ENCODE data around the gene EHBP1. TPM values are rescaled to one million over a fixed set of nuclear protein-coding genes. Genes with fewer than 3 reads are reported as not detected.
"Not testable (repeated sequence)": the region's sequence is repeated elsewhere in the genome, so short reads cannot be mapped to it uniquely, and the experiment has no call there.

Gene EHBP1
- total RNA-seq, 4 donors from 2014 or later, result 195 to 367 (median 212) TPM

GRCh38 chr2:62708751-62709150 lies 3.2 kb downstream of the EHBP1 start:
- peaks cover 0 to 12% (median 0%) of the 10 kb centered on the region in 3 donors for H3K36me3 ChIP-seq
- no peak for DNase-seq (ENCODE audit: low spot score in 2 of 2)
- WGBS, 2 donors, result 43 to 51% methylated on average over 1 of the region's 1 CpG
- H3K4me1 ChIP-seq, result peaks cover 0 to 78% (median 12%) of the 10 kb centered on the region in 4 donors
- no peaks in the 10 kb centered on the region for H3K9me3 ChIP-seq
- no peaks in the 10 kb centered on the region for H3K27me3 ChIP-seq
- peak overlapping the region; percentile 84 to 100 (median 93) for H3K4me3 ChIP-seq
- H3K27ac ChIP-seq, result peak overlapping the region in 3 of 4 donors; percentile 90 to 98 (median 97)
- TF ChIP-seq, protein P1, sequence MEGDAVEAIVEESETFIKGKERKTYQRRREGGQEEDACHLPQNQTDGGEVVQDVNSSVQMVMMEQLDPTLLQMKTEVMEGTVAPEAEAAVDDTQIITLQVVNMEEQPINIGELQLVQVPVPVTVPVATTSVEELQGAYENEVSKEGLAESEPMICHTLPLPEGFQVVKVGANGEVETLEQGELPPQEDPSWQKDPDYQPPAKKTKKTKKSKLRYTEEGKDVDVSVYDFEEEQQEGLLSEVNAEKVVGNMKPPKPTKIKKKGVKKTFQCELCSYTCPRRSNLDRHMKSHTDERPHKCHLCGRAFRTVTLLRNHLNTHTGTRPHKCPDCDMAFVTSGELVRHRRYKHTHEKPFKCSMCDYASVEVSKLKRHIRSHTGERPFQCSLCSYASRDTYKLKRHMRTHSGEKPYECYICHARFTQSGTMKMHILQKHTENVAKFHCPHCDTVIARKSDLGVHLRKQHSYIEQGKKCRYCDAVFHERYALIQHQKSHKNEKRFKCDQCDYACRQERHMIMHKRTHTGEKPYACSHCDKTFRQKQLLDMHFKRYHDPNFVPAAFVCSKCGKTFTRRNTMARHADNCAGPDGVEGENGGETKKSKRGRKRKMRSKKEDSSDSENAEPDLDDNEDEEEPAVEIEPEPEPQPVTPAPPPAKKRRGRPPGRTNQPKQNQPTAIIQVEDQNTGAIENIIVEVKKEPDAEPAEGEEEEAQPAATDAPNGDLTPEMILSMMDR (IDR thresholded peaks at IDR 0.05), result no peak

DNA sequence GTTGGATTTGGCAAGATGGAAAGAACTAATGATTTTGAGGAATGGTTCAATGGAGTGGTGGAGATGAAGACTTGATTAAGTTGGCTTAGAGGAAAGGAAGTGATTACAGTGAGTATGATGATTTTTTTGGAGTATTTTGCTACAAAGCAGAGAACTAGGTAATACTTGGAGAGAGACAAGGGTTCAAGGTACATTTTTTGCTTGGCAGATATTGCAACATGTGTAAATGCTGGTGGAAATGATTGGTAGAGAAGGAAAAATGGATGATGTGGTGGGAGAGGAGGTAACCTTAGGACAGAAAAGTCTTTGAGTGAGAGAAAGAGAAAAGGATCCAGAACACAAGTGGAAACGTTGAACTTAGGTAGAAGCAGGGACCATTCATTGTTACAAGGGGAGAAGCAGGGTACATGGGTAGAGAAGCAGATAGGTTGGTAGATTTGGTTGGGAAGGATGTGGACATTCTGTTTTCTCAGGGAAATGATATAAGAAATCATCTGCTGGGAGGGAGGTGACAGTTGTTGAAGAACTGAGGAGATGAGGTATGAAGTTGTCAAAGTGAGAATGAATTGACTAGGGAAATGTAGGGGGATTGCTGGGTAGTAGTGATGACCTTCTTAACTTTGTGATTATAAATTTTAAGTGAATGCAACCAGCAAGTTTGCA lies 6.5 kb downstream of the EHBP1 start:
- 83 to 84% methylated on average over 1 of the region's 1 CpG for WGBS, 2 donors
- Histone ChIP-seq H3K9me3 (no peaks in the 10 kb centered on the region), H3K4me1 (peaks cover 0 to 77% (median 4%) of the 10 kb centered on the region in 4 donors), H3K27me3 (no peaks in the 10 kb centered on the region), H3K27ac (peak overlapping the region in 2 of 4 donors; percentile 26 to 32), H3K4me3 (peak overlapping the region in 1 of 4 donors; percentile 99), H3K36me3 (peaks cover 0 to 27% (median 0%) of the 10 kb centered on the region in 3 donors)
- no peak for DNase-seq (ENCODE audit: low spot score in 2 of 2)
- TF ChIP-seq POLR2A (IDR thresholded peaks at IDR 0.05), result no peak
- TF ChIP-seq, protein P1 (IDR thresholded peaks at IDR 0.05), result no peak
- TF ChIP-seq EP300 (IDR thresholded peaks at IDR 0.05), result no peak

GRCh38 chr2:62713196-62713595 lies 7.7 kb downstream of the EHBP1 start:
- H3K4me3 ChIP-seq; H3K27me3 ChIP-seq; H3K9me3 ChIP-seq; H3K27ac ChIP-seq; DNase-seq (ENCODE audit: low spot score in 2 of 2): not testable (repeated sequence)
- peaks cover 0 to 76% (median 5%) of the 10 kb centered on the region in 4 donors for H3K4me1 ChIP-seq
- 93 to 97% methylated on average over 3 of the region's 3 CpGs for WGBS, 2 donors
- H3K36me3 ChIP-seq, result peaks cover 0 to 27% (median 0%) of the 10 kb centered on the region in 3 donors

- Histone ChIP-seq H3K4me1 (peaks cover 0 to 77% (median 7%) of the 10 kb centered on the region in 4 donors), H3K27me3 (no peaks in the 10 kb centered on the region), H3K4me3 (no peak overlapping the region), H3K36me3 (peaks cover 0 to 26% (median 0%) of the 10 kb centered on the region in 3 donors), H3K9me3 (no peaks in the 10 kb centered on the region), H3K27ac (no peak overlapping the region)
- TF ChIP-seq EP300 (IDR thresholded peaks at IDR 0.05), result no peak
- TF ChIP-seq, protein P1 (IDR thresholded peaks at IDR 0.05), result no peak
- TF ChIP-seq POLR2A (IDR thresholded peaks at IDR 0.05), result no peak
- no peak for DNase-seq (ENCODE audit: low spot score in 2 of 2)
Observed at GRCh38 chr2:62713837-62714236, 8.3 kb downstream of the EHBP1 start.

DNA sequence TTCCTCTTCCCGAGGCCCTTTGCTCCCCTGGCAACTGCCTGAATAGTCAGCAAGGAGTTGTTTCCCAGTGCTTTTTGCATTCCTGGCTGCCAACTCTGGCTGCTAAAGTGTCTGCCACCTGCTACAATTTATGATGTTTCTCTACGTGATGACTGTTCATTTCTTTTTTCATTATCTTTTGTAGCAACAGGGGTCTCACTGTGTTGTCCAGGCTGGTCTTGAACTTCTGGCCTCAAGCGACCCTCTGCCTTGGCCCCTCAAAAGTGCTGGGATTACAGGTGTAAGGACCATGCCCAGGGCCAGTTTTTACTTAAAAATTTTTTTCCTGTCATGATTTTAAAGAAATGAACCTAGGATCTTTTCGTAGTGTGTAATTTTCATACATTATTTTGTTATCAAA lies 11.3 kb downstream of the EHBP1 start:
- peaks cover 0 to 74% (median 15%) of the 10 kb centered on the region in 4 donors for H3K4me1 ChIP-seq
- TF ChIP-seq, protein P1 (IDR thresholded peaks at IDR 0.05), result no peak
- no peak for TF ChIP-seq POLR2A (IDR thresholded peaks at IDR 0.05)
- TF ChIP-seq EP300 (IDR thresholded peaks at IDR 0.05), result no peak
- peaks cover 0 to 29% (median 0%) of the 10 kb centered on the region in 3 donors for H3K36me3 ChIP-seq
- H3K4me3 ChIP-seq, result no peak overlapping the region
- H3K27ac ChIP-seq, result no peak overlapping the region
- DNase-seq (ENCODE audit: low spot score in 2 of 2), result no peak
- WGBS, 2 donors, result 72 to 79% methylated on average over 4 of the region's 4 CpGs
- H3K27me3 ChIP-seq, result no peaks in the 10 kb centered on the region
- H3K9me3 ChIP-seq, result no peaks in the 10 kb centered on the region
